IMR-90 (cell line): ENCODE measurements around the gene S100A1. TPM values are rescaled to one million over a fixed set of nuclear protein-coding genes. Genes with fewer than 3 reads are reported as not detected.
A peak's percentile ranks its signal among the peaks of the same experiment; 100 is the strongest.

Experiments
- ATAC-seq: fragments of 200-7000 bp; cut with Tn5 transposase; 2 replicates; pipeline ENCODE4 v1.9.1; 2020; ENCODE audit warnings: low read depth, mild to moderate bottlenecking, moderate library complexity
- BruUV-seq: library from RNA; stranded (reverse); fragments of 400-500 nt; replicated peaks from 2 replicates; lab custom pipeline; 2021; lab: Mats Ljungman, UMichigan
- CTCF ChIA-PET: fragments of 300-600 bp; formaldehyde crosslinking; extraction: SDS; loops from one replicate; lab custom pipeline; 2021; ENCODE audit warnings: antibody characterized with exemption; lab: Yijun Ruan, JAX
- POLR2A ChIA-PET: fragments of 300-600 bp; sonication (Branson Sonifier 250); formaldehyde crosslinking; loops from one replicate; lab custom pipeline; 2022; ENCODE audit warnings: antibody characterized with exemption; ENCODE audit not compliant: unreplicated experiment; lab: Charles Lee
- DNase-seq: peaks from one replicate; pipeline ENCODE4 v3.0.0; 2013
- H2AFZ ChIP-seq: replicated peaks from 2 replicates; pipeline ENCODE3; 2013; ENCODE audit warnings: low read length, mild to moderate bottlenecking; ENCODE audit not compliant: poor library complexity
- H2AK5ac ChIP-seq: 2 replicates; pipeline ENCODE4 v1.6.1; 2013; ENCODE audit warnings: low read depth, low read length, inconsistent platforms
- H2AK9ac ChIP-seq: replicated peaks from 2 replicates; pipeline ENCODE3; 2013; ENCODE audit warnings: mild to moderate bottlenecking, low read depth, low read length, moderate library complexity; ENCODE audit not compliant: poor library complexity
- H2BK120ac ChIP-seq: 2 replicates; pipeline ENCODE4 v1.6.1; 2013; ENCODE audit warnings: low read depth, low read length, inconsistent platforms
- H2BK15ac ChIP-seq: 3 replicates; pipeline ENCODE4 v1.6.1; 2013; ENCODE audit warnings: low read depth, low read length, inconsistent platforms
- H2BK20ac ChIP-seq: 2 replicates; pipeline ENCODE4 v1.6.1; 2013; ENCODE audit warnings: low read depth, mild to moderate bottlenecking, inconsistent platforms, low read length, moderate library complexity
- H2BK5ac ChIP-seq: 2 replicates; pipeline ENCODE4 v1.6.1; 2013; ENCODE audit warnings: mild to moderate bottlenecking, low read depth, low read length, inconsistent platforms; ENCODE audit not compliant: poor library complexity, severe bottlenecking
- H3K14ac ChIP-seq: replicated peaks from 2 replicates; pipeline ENCODE4 v1.6.1; 2013; ENCODE audit warnings: low read depth, low read length, inconsistent platforms
- H3K18ac ChIP-seq: 2 replicates; pipeline ENCODE4 v1.6.1; 2013; ENCODE audit warnings: low read depth, low read length, control low read depth
- H3K23ac ChIP-seq: 2 replicates; pipeline ENCODE4 v1.6.1; 2013; ENCODE audit warnings: low read depth, low read length, inconsistent platforms
- H3K27ac ChIP-seq: 2 replicates; pipeline ENCODE4 v1.5.1; 2013; ENCODE audit warnings: mild to moderate bottlenecking, control low read depth, low read length; ENCODE audit not compliant: insufficient read depth
- H3K27me3 ChIP-seq: 2 replicates; pipeline ENCODE4 v1.6.1; 2013; ENCODE audit warnings: low read length; ENCODE audit not compliant: control insufficient read depth, insufficient read depth
- H3K36me3 ChIP-seq: 2 replicates; pipeline ENCODE4 v1.6.1; 2013; ENCODE audit warnings: low read length, mixed read lengths; ENCODE audit not compliant: control insufficient read depth, insufficient read depth
- H3K4ac ChIP-seq: 2 replicates; pipeline ENCODE4 v1.6.1; 2013; ENCODE audit warnings: low read depth, low read length, inconsistent platforms
- H3K4me1 ChIP-seq: 2 replicates; pipeline ENCODE4 v1.6.1; 2013; ENCODE audit warnings: low read length, mixed read lengths; ENCODE audit not compliant: control insufficient read depth, insufficient read depth
- H3K4me2 ChIP-seq: 2 replicates; pipeline ENCODE4 v1.6.1; 2013; ENCODE audit warnings: low read depth, mild to moderate bottlenecking, control low read depth, low read length, moderate library complexity
- H3K4me3 ChIP-seq: 2 replicates; pipeline ENCODE4 v1.5.1; 2013; ENCODE audit warnings: low read depth, mild to moderate bottlenecking, control low read depth, low read length, moderate library complexity; ENCODE audit not compliant: insufficient read depth
- H3K56ac ChIP-seq: 2 replicates; pipeline ENCODE4 v1.6.1; 2013; ENCODE audit warnings: low read length, inconsistent platforms; ENCODE audit not compliant: insufficient read depth; ENCODE audit errors: extremely low read depth
- H3K79me1 ChIP-seq, 2 experiments: 2 replicates each; pipeline ENCODE4 v1.6.1; 2013; ENCODE audit warnings: low read length in 2 of 2, inconsistent platforms in 1 of 2, low read depth in 1 of 2
- H3K9ac ChIP-seq: 2 replicates; pipeline ENCODE4 v1.6.1; 2013; ENCODE audit warnings: low read depth, low read length, control low read depth
- H3K9me1 ChIP-seq: 2 replicates; pipeline ENCODE4 v1.6.1; 2013; ENCODE audit warnings: low read length, inconsistent platforms; ENCODE audit not compliant: insufficient read depth
- H3K9me3 ChIP-seq: 2 replicates; pipeline ENCODE4 v1.6.1; 2013; ENCODE audit warnings: low read length; ENCODE audit not compliant: control insufficient read depth, insufficient read depth
- H4K20me1 ChIP-seq: 2 replicates; pipeline ENCODE4 v1.6.1; 2013; ENCODE audit warnings: low read length, inconsistent platforms; ENCODE audit not compliant: insufficient read depth
- H4K5ac ChIP-seq: 2 replicates; pipeline ENCODE4 v1.6.1; 2013; ENCODE audit warnings: mild to moderate bottlenecking, low read depth, low read length, control low read depth
- H4K8ac ChIP-seq, 2 experiments: 2 replicates each; pipeline ENCODE4 v1.6.1; 2013; ENCODE audit warnings: low read depth in 2 of 2, low read length in 2 of 2, control low read depth in 1 of 2, inconsistent platforms in 1 of 2
- H4K91ac ChIP-seq: 2 replicates; pipeline ENCODE4 v1.6.1; 2013; ENCODE audit warnings: low read depth, low read length, inconsistent platforms; ENCODE audit not compliant: insufficient read depth
- CEBPB ChIP-seq: IDR thresholded peaks from 2 replicates; pipeline ENCODE4 v1.6.1; 2012; ENCODE audit warnings: low read depth, low read length, improper control_type of control experiment
- CHD1 ChIP-seq: IDR thresholded peaks from 2 replicates; pipeline ENCODE4 v1.6.1; 2012; ENCODE audit warnings: low read depth, low read length, improper control_type of control experiment
- ELK1 ChIP-seq: fragments of 150-350 bp; IDR thresholded peaks from 2 replicates; pipeline ENCODE4 v1.6.1; 2016; ENCODE audit warnings: low read depth, mild to moderate bottlenecking, low read length, moderate library complexity, borderline replicate concordance
- MAFK ChIP-seq: IDR thresholded peaks from 2 replicates; pipeline ENCODE4 v1.6.1; 2012; ENCODE audit warnings: low read depth, low read length, improper control_type of control experiment
- NFE2L2 ChIP-seq: fragments of 150-350 bp; IDR thresholded peaks from 2 replicates; pipeline ENCODE4 v1.6.1; 2016; ENCODE audit warnings: low read depth, mild to moderate bottlenecking, low read length
- RAD21 ChIP-seq: IDR thresholded peaks from 2 replicates; pipeline ENCODE4 v1.6.1; 2012; ENCODE audit warnings: low read length, improper control_type of control experiment
- SMC3 ChIP-seq: fragments of 150-350 bp; IDR thresholded peaks from 2 replicates; pipeline ENCODE4 v1.6.1; 2016; ENCODE audit warnings: low read depth, mild to moderate bottlenecking, antibody characterized with exemption, low read length, moderate library complexity
- WGBS, 2 experiments: methylation state at CpG; one replicate each; pipeline versions ENCODE4 v1.1.5 to v1.1.7; 2013; ENCODE audit warnings: missing lambda C conversion rate in 2 of 2; ENCODE audit not compliant: insufficient read length in 1 of 2; ENCODE audit errors: extremely low coverage in 2 of 2; 5-methylcytosine and 5-hydroxymethylcytosine counted together
- dilution Hi-C: fragments of 300-500 bp; cut with HindIII; formaldehyde crosslinking; loops from one replicate; pipeline ENCODE4 v1.14.3; 2018; ENCODE audit warnings: low sequenced_read_pairs; ENCODE audit not compliant: unreplicated experiment
- in situ Hi-C: fragments of 300-500 bp; cut with MboI; formaldehyde crosslinking; loops from 3 replicates; pipeline ENCODE4 v1.14.3; 2019; ENCODE audit warnings: low sequenced_read_pairs, inconsistent platforms, mixed read lengths
- intact Hi-C: fragments of 100-400 bp; cut with micrococcal nuclease; formaldehyde crosslinking; loops from 2 replicates; pipeline ENCODE4 v1.10.0; 2022
- polyA plus RNA-seq, 3 experiments: library from polyadenylated mRNA; depleted of rRNA; stranded (reverse); fragments of >200 nt; gene quantifications; 2 replicates each; pipeline ENCODE4 v1.2.3, GENCODE V29; 2012; ENCODE audit warnings: low replicate concordance in 1 of 3
- total RNA-seq: library from RNA; depleted of rRNA; stranded (reverse); fragments of >200 nt; gene quantifications from 2 replicates; pipeline ENCODE4 v1.2.3, GENCODE V29; 2012

S100A1 gene
- total and polyA plus RNA-seq, 2 of the 4 experiments (the other 2 are of a cell fraction): 0.18 to 0.29 TPM

GRCh38 chr1:153670257-153670858 lies 42.1 kb downstream of the S100A1 start:
- TSS peak; percentile 72 for BruUV-seq
- H2BK5ac ChIP-seq: peak overlapping the region; percentile 33
- no peaks in the 10 kb centered on the region for H3K9me1 ChIP-seq
- DNase-seq (no peak), ATAC-seq (peak; percentile 8)
- H3K56ac ChIP-seq: peak overlapping the region; percentile 89
- H3K79me1 ChIP-seq: peaks cover 12 to 23% of the 10 kb centered on the region in 2 experiments; a peak in 1 of 4 replicates
- peaks cover 11% of the 10 kb centered on the region; the same call in 1 of the 2 replicates for H4K20me1 ChIP-seq
- CTCF ChIA-PET: no interaction called here
- peak overlapping the region; percentile 85 for H3K4me2 ChIP-seq
- peak overlapping the region; percentile 13; the same call in 1 of the 2 replicates for H2BK120ac ChIP-seq
- H3K4me1 ChIP-seq: peaks cover 1% of the 10 kb centered on the region; the same call in 1 of the 2 replicates
- in situ Hi-C loops (loop anchor here (10.0 kb wide), 1 partner anchor 304 kb away; the partner anchor contains the start of gene JTB), intact Hi-C loops (loop anchor here (2.0 to 5.0 kb wide), 4 partner anchors 98 to 737 kb away; partner anchors contain the start of gene IL6R), dilution Hi-C loops (no loop called here)
- H3K27me3 ChIP-seq: no peaks in the 10 kb centered on the region
- no peak overlapping the region for H2BK20ac ChIP-seq
- H3K23ac ChIP-seq: peak overlapping the region; percentile 71
- peak overlapping the region; percentile 93 for H3K14ac ChIP-seq
- H2BK15ac ChIP-seq: no peak overlapping the region
- TF ChIP-seq ELK1: no peak
- no peak for TF ChIP-seq RAD21
- TF ChIP-seq SMC3: no peak
- TF ChIP-seq CHD1: no peak
- no peak for TF ChIP-seq MAFK
- TF ChIP-seq NFE2L2: no peak
- no peak for TF ChIP-seq CEBPB
- peaks cover 30% of the 10 kb centered on the region for H3K36me3 ChIP-seq
- peak overlapping the region; percentile 43 to 92 for H4K8ac ChIP-seq
- H3K27ac ChIP-seq: peak overlapping the region; percentile 61
- H2AK9ac ChIP-seq: peak overlapping the region; percentile 99
- peak overlapping the region; percentile 91 for H2AK5ac ChIP-seq
- POLR2A ChIA-PET: no interaction called here
- peak overlapping the region; percentile 87 for H3K4ac ChIP-seq
- 3% methylated on average over 11 of the region's 22 CpGs; no CpG with 5 or more reads in 1 of the 2 experiments for WGBS, 2 experiments
- H2AFZ ChIP-seq: peak overlapping the region; percentile 90
- H4K91ac ChIP-seq: peak overlapping the region; percentile 86
- peak overlapping the region; percentile 41 for H4K5ac ChIP-seq
- peak overlapping the region; percentile 83 for H3K9ac ChIP-seq
- H3K18ac ChIP-seq: peak overlapping the region; percentile 11; the same call in 1 of the 2 replicates
- H3K9me3 ChIP-seq: no peaks in the 10 kb centered on the region
- H3K4me3 ChIP-seq: peak overlapping the region; percentile 65
